ENCODE measurements around the gene ARTN.

DNA sequence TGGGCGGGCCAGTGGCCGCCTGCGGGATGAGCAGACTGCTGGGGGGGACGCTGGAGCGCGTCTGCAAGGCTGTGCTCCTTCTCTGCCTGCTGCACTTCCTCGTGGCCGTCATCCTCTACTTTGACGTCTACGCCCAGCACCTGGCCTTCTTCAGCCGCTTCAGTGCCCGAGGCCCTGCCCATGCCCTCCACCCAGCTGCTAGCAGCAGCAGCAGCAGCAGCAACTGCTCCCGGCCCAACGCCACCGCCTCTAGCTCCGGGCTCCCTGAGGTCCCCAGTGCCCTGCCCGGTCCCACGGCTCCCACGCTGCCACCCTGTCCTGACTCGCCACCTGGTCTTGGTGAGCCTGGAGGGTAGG lies 47.5 kb downstream of the ARTN start:
- TF ChIP-seq YY1 (IDR thresholded peaks at IDR 0.05; ENCODE audit: insufficient read depth, insufficient read length) (no peak), SUZ12 (IDR thresholded peaks at IDR 0.05; ENCODE audit: extremely low read depth, insufficient read depth, insufficient read length) (no peak)
